ENCODE data around the gene PYURF. TPM values are rescaled to one million over a fixed set of nuclear protein-coding genes. Genes with fewer than 3 reads are reported as not detected.

Gene PYURF
- total and polyA plus RNA-seq, 4 donors, result 51.9 to 115 (median 69.9) TPM

DNA sequence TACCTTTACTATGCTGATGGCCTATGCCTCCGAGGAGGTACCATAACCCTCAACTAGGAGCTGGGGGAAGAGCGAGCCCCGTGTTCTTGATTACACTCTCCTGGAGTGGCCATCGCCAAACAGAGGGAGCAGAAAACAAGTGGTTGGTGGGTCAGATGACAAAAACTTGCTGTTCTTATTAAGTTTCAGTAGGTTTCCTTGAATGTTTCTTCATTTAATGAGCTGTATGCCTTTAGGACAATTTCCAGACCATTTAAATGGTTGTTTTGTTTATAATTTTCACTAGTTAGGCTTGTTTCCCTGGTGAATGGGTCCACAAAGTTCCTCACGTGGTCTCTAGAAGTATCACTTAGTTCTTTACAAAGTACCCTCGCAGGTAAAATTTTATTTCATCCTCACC is 4.7 kb downstream of the PYURF start:
- DNase-seq (no peak), ATAC-seq (ENCODE audit: low FRiP score) (no peak)
- intact Hi-C loops (cut with DNase I), result loop anchor here in 1 of 2 donors (5.0 kb wide), 2 partner anchors 62 to 142 kb away; partner anchors contain the start of genes HERC5 and HERC6
- H3K9me3 ChIP-seq (ENCODE audit: control insufficient read depth, low read length), result no peaks in the 10 kb centered on the region
- no peak overlapping the region for H3K4me3 ChIP-seq (ENCODE audit: low read length in 2 of 2)
- no peaks in the 10 kb centered on the region for H3K4me1 ChIP-seq (ENCODE audit: control insufficient read depth in 1 of 2, insufficient read depth in 2 of 2, low read length in 2 of 2)
- H3K27ac ChIP-seq (ENCODE audit: low read depth in 1 of 2, low read length in 2 of 2), result no peak overlapping the region
- whole genome bisulfite sequencing, 2 donors, result 90% methylated on average over 6 of the region's 6 CpGs
- H3K27me3 ChIP-seq (ENCODE audit: control insufficient read depth in 1 of 2, insufficient read depth in 2 of 2, low read length in 1 of 2), result no peaks in the 10 kb centered on the region
- H3K36me3 ChIP-seq (ENCODE audit: control insufficient read depth in 1 of 2, insufficient read depth in 2 of 2, low read length in 1 of 2), result no peaks in the 10 kb centered on the region

DNA sequence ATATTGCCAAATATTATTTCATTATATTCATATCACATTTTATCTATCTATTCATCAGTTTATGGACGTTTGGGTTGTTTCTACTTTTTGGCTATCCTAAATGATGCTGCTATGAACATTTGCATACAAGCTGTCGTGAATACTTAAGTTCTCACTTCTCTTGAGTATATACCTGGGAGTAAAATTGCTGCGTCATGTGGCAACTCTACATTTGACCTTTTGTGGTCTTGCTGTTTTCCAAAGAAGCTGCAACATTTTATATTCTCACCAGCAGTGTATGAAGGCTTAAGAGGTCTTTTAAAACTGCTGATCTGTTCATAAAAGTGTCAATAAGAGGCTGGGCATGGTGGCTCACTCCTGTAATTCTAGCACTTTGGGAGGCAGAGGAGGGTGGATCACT is 5.8 kb downstream of the PYURF start:
- Histone ChIP-seq H3K9me3 (ENCODE audit: control insufficient read depth, low read length) (no peaks in the 10 kb centered on the region), H3K36me3 (ENCODE audit: control insufficient read depth in 1 of 2, insufficient read depth in 2 of 2, low read length in 1 of 2) (no peaks in the 10 kb centered on the region), H3K27ac (ENCODE audit: low read depth in 1 of 2, low read length in 2 of 2) (no peak overlapping the region), H3K4me1 (ENCODE audit: control insufficient read depth in 1 of 2, insufficient read depth in 2 of 2, low read length in 2 of 2) (no peaks in the 10 kb centered on the region), H3K4me3 (ENCODE audit: low read length in 2 of 2) (no peak overlapping the region), H3K27me3 (ENCODE audit: control insufficient read depth in 1 of 2, insufficient read depth in 2 of 2, low read length in 1 of 2) (no peaks in the 10 kb centered on the region)
- intact Hi-C loops (cut with DNase I), result loop anchor here in 1 of 2 donors (5.0 kb wide), 2 partner anchors 61 to 141 kb away; partner anchors contain the start of genes HERC5 and HERC6
- DNase-seq, result no peak
- 74 to 75% methylated on average over 3 of the region's 3 CpGs for WGBS, 2 donors
- ATAC-seq (ENCODE audit: low FRiP score), result no peak

DNA sequence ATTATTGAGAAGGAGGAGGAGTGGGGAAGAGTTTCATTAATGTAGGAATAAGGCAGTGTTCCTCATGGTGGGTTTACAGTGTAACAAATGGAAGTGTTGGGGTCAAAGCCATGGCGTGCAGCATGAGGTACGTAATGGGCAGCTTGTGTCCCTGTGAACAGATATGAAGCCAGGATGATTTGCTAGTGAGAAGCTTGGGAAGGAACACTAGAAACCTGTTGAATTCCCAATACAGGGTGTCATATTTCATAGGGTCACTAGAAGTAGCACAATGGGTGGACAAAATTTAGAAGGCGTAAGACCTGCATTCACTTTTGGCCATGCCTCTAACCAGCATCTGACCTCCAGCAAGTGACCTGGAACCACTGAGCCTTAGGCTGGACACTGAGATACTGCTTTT is 6.8 kb downstream of the PYURF start:
- intact Hi-C loops (cut with DNase I), result loop anchor here in 1 of 2 donors (5.0 kb wide), 2 partner anchors 59 to 139 kb away; partner anchors contain the start of genes HERC5 and HERC6
- Histone ChIP-seq H3K9me3 (ENCODE audit: control insufficient read depth, low read length) (no peaks in the 10 kb centered on the region), H3K4me3 (ENCODE audit: low read length in 2 of 2) (no peak overlapping the region), H3K27me3 (ENCODE audit: control insufficient read depth in 1 of 2, insufficient read depth in 2 of 2, low read length in 1 of 2) (no peaks in the 10 kb centered on the region), H3K27ac (ENCODE audit: low read depth in 1 of 2, low read length in 2 of 2) (no peak overlapping the region), H3K36me3 (ENCODE audit: control insufficient read depth in 1 of 2, insufficient read depth in 2 of 2, low read length in 1 of 2) (no peaks in the 10 kb centered on the region), H3K4me1 (ENCODE audit: control insufficient read depth in 1 of 2, insufficient read depth in 2 of 2, low read length in 2 of 2) (no peaks in the 10 kb centered on the region)
- WGBS, 2 donors, result 88 to 89% methylated on average over 3 of the region's 3 CpGs
- ATAC-seq (ENCODE audit: low FRiP score) (no peak), DNase-seq (no peak)

DNA sequence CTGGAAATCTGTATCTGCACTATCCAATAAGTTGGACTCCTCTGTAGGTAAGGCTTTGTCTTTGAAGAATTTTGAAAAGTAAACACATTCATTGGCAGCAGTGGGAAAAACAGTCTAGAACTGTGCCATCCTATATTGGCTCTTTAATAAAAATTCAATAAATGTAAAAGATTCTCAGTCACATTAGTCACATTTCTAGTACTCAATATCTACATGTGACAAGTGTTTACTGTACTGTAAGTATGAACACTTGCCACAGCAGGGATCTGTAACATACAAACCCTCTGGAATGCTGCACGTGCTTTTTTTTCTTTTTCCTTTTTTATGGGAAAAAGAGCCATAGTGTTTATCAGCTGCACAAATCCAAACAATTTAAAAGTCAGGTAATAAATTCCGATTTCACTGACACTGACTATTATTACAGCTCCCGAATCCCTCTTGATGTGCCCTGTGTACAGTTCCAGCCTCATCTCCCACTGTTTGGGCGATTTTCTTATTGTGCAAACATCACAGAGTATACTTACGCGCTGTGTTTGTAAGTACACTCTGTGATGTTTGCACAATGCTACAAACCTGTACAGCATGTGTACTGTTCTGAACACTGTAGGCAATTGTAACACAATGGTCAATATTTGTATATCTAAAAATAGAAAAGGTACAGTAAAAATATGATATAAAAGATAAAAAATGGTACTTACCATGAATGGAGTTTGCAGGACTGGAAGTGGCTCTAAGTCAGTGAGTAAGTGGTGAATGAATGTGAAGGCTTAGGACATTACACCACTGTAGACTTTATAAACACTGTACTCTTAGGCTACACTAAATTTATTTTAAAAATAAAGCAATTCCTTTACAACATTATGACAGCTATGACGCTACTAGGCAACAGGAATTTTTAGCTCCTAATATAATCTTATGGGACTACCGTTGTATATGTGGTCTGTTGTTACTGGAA is 8.7 kb downstream of the PYURF start:
- ATAC-seq (ENCODE audit: low FRiP score) (no peak), DNase-seq (no peak)
- Histone ChIP-seq H3K36me3 (ENCODE audit: control insufficient read depth in 1 of 2, insufficient read depth in 2 of 2, low read length in 1 of 2) (no peaks in the 10 kb centered on the region), H3K27ac (ENCODE audit: low read depth in 1 of 2, low read length in 2 of 2) (no peak overlapping the region), H3K27me3 (ENCODE audit: control insufficient read depth in 1 of 2, insufficient read depth in 2 of 2, low read length in 1 of 2) (no peaks in the 10 kb centered on the region), H3K9me3 (ENCODE audit: control insufficient read depth, low read length) (no peaks in the 10 kb centered on the region), H3K4me3 (ENCODE audit: low read length in 2 of 2) (no peak overlapping the region), H3K4me1 (ENCODE audit: control insufficient read depth in 1 of 2, insufficient read depth in 2 of 2, low read length in 2 of 2) (no peaks in the 10 kb centered on the region)
- intact Hi-C loops (cut with DNase I), result loop anchor here (2.0 to 5.0 kb wide), 5 partner anchors 48 to 296 kb away; partner anchors contain the start of genes HERC5 (in 1 of the 2) and HERC6 (in 1 of the 2)
- WGBS, 2 donors, result 70 to 72% methylated on average over 8 of the region's 8 CpGs

DNA sequence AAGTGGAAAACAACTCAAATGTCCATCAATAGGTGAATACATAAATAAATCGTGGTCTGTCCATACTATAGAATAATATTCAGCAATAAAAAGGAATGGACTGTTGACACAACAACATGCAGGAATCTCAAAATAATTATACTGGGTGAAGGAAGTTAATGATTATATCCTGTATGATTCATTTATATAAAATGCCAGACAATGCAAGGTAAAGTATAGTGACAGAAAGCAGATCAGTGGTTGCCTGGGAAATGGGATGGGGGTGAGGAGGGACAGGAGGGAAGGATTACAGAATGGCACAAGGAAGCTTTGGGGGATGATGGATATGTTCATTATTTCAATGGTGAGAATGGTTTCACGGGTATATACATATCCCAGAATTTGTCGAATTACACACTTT is 12.3 kb downstream of the PYURF start:
- WGBS, 2 donors, result 85 to 86% methylated on average over 3 of the region's 3 CpGs
- intact Hi-C loops (cut with DNase I), result loop anchor here in 1 of 2 donors (5.0 kb wide), 1 partner anchor 44 kb away; no protein-coding TSS in a partner anchor

DNA sequence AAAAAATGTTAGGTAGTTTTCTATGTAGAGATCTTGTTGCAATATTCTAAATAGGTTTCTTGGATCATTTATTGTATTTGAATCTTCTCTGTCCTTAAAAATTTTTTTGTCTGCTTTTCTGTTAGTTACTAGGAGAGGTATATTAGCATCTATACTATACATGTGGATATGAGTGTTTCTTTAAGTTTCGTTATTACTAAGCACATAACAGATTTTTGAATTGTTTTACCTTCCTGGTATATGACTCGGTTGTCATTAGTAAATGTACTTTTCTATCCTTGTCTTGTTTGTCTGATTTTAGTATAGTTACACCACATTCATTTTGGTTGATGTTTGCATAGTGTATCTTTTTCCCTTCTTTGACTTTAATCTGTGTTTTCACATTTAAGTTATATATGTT is 20.2 kb downstream of the PYURF start:
- no peak for DNase-seq
- no peaks in the 10 kb centered on the region for H3K27me3 ChIP-seq (ENCODE audit: control insufficient read depth in 1 of 2, insufficient read depth in 2 of 2, low read length in 1 of 2)
- H3K4me3 ChIP-seq (ENCODE audit: low read length in 2 of 2), result no peak overlapping the region
- no peaks in the 10 kb centered on the region for H3K9me3 ChIP-seq (ENCODE audit: control insufficient read depth, low read length)
- H3K27ac ChIP-seq (ENCODE audit: low read depth in 1 of 2, low read length in 2 of 2), result no peak overlapping the region
- WGBS, 2 donors, result 88 to 93% methylated on average over 2 of the region's 2 CpGs
- no peaks in the 10 kb centered on the region for H3K4me1 ChIP-seq (ENCODE audit: control insufficient read depth in 1 of 2, insufficient read depth in 2 of 2, low read length in 2 of 2)
- no peak for ATAC-seq (ENCODE audit: low FRiP score)
- intact Hi-C loops (cut with DNase I), result no loop called here
- peaks cover 0 to 3% of the 10 kb centered on the region in 2 donors for H3K36me3 ChIP-seq (ENCODE audit: control insufficient read depth in 1 of 2, insufficient read depth in 2 of 2, low read length in 1 of 2)

More for the DNA sequence above, 12.3 kb downstream of the PYURF start:
- no peak overlapping the region for H3K27ac ChIP-seq (ENCODE audit: low read depth in 1 of 2, low read length in 2 of 2)
- H3K36me3 ChIP-seq (ENCODE audit: control insufficient read depth in 1 of 2, insufficient read depth in 2 of 2, low read length in 1 of 2), result no peaks in the 10 kb centered on the region
- no peak for DNase-seq
- H3K9me3 ChIP-seq (ENCODE audit: control insufficient read depth, low read length), result no peaks in the 10 kb centered on the region
- no peak overlapping the region for H3K4me3 ChIP-seq (ENCODE audit: low read length in 2 of 2)
- no peaks in the 10 kb centered on the region for H3K27me3 ChIP-seq (ENCODE audit: control insufficient read depth in 1 of 2, insufficient read depth in 2 of 2, low read length in 1 of 2)
- H3K4me1 ChIP-seq (ENCODE audit: control insufficient read depth in 1 of 2, insufficient read depth in 2 of 2, low read length in 2 of 2), result no peaks in the 10 kb centered on the region
- no peak for ATAC-seq (ENCODE audit: low FRiP score)

DNA sequence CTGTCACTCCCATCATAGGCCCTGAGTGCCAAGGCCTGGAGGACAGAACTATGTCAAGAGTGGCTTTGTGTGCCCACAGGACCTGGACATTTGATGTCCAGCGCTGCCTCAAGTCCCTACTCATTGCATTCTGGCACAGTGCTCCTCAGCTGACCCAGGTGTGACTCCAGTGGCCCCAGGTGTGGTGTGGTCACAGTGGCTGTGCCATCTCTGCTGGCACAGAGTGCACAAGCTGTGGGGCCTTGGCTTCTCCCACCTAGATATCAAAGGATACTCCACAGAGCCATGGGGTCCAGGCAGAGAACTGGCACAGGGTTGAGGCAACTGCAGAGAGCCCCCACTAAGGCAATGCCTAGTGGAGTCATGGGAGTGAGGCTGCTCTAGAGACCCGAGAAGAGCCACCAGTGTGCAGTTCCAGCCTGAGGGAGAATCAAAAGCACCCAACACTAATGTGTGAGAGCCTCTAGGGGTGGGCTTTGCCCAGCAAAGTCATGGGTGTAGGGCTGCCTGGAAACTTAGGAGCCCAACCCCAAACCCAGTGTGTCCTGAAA is 25.6 kb downstream of the PYURF start:
- 92% methylated on average over 2 of the region's 2 CpGs for WGBS, 2 donors
- intact Hi-C loops (cut with DNase I), result no loop called here
- Histone ChIP-seq H3K27me3 (ENCODE audit: control insufficient read depth in 1 of 2, insufficient read depth in 2 of 2, low read length in 1 of 2) (no peaks in the 10 kb centered on the region), H3K4me1 (ENCODE audit: control insufficient read depth in 1 of 2, insufficient read depth in 2 of 2, low read length in 2 of 2) (no peaks in the 10 kb centered on the region), H3K4me3 (ENCODE audit: low read length in 2 of 2) (no peak overlapping the region), H3K36me3 (ENCODE audit: control insufficient read depth in 1 of 2, insufficient read depth in 2 of 2, low read length in 1 of 2) (no peaks in the 10 kb centered on the region), H3K27ac (ENCODE audit: low read depth in 1 of 2, low read length in 2 of 2) (no peak overlapping the region), H3K9me3 (ENCODE audit: control insufficient read depth, low read length) (no peaks in the 10 kb centered on the region)
- no peak for DNase-seq
- ATAC-seq (ENCODE audit: low FRiP score), result no peak

DNA sequence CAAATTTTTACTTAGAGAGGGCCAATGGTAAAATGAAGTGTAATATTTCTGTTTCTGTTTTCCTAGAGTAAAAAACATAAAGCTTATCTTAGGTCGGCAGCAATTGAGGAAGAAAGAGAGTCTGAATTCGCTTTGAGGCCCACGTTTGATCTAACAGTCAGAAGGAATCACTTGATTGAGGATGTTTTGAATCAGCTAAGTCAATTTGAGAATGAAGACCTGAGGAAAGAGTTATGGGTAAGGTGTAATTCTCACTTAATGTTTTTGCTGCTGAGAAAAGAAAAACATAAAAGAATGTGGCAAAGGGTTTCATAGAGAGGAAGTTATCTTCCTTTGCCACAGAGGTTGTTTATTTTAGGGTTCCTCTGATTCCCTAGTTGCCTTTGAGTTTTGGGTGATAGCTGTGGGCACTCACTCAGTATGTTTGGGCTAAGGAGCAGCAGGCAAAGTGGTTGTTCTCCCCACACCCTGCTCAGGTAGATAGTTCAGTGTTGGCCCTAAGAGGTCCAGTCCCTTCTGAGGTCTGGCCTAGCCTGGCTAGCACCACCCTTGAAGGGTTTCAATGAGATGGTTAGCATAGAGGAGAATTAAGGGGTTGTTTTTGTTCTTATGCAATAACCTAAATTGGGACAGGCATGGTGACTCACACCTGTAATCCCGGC is 34.3 kb downstream of the PYURF start:
- H3K27ac ChIP-seq (ENCODE audit: low read depth in 1 of 2, low read length in 2 of 2), result no peak overlapping the region
- H3K4me3 ChIP-seq (ENCODE audit: low read length in 2 of 2), result no peak overlapping the region
- no peaks in the 10 kb centered on the region for H3K27me3 ChIP-seq (ENCODE audit: control insufficient read depth in 1 of 2, insufficient read depth in 2 of 2, low read length in 1 of 2)
- 68 to 69% methylated on average over 4 of the region's 4 CpGs for WGBS, 2 donors
- H3K4me1 ChIP-seq (ENCODE audit: control insufficient read depth in 1 of 2, insufficient read depth in 2 of 2, low read length in 2 of 2), result no peaks in the 10 kb centered on the region
- intact Hi-C loops (cut with DNase I), result no loop called here
- no peak for ATAC-seq (ENCODE audit: low FRiP score)
- H3K9me3 ChIP-seq (ENCODE audit: control insufficient read depth, low read length), result no peaks in the 10 kb centered on the region
- H3K36me3 ChIP-seq (ENCODE audit: control insufficient read depth in 1 of 2, insufficient read depth in 2 of 2, low read length in 1 of 2), result peaks cover 0 to 3% of the 10 kb centered on the region in 2 donors
- DNase-seq, result no peak
